Gastrocnemius medialis (tissue), 4 donors: ENCODE measurements around the gene CERS1. TPM values are rescaled to one million over a fixed set of nuclear protein-coding genes. Genes with fewer than 3 reads are reported as not detected.
A peak's percentile ranks its signal among the peaks of the same experiment; 100 is the strongest.

ENCODE experiments used
- ATAC-seq, 2 donors: fragments of 150-250 bp; one replicate each; pipeline ENCODE4 v1.9.1; 2016
- DNase-seq, 2 donors: peaks; one replicate each; pipeline ENCODE4 v3.0.0-alpha.2; 2019
- H3K27ac ChIP-seq, 4 donors: fragments of 200-600 bp; sonication (generic); 1 replicate in 1 of 4; 2 replicates in 3 of 4; pipeline ENCODE4 v1.5.1; 2016 to 2018; ENCODE audit warnings: mild to moderate bottlenecking in 2 of 4, moderate library complexity in 1 of 4
- H3K27me3 ChIP-seq, 3 donors: fragments of 200-600 bp; sonication (generic) in 2 of 3; 1 replicate in 1 of 3; 2 replicates in 2 of 3; pipeline versions ENCODE4 v1.5.1 to v1.6.0; 2016 to 2019; ENCODE audit warnings: mild to moderate bottlenecking in 1 of 3, moderate library complexity in 1 of 3
- H3K36me3 ChIP-seq, 2 donors: fragments of 200-600 bp; sonication (generic) in 1 of 2; one replicate each; pipeline ENCODE4 v1.5.1; 2017 to 2018
- H3K4me1 ChIP-seq, 2 donors: fragments of 200-600 bp; sonication (generic) in 1 of 2; one replicate each; pipeline ENCODE4 v1.5.1; 2016 to 2017; ENCODE audit warnings: mild to moderate bottlenecking in 2 of 2
- H3K4me3 ChIP-seq, 4 donors: fragments of 200-600 bp; sonication (generic) in 3 of 4; 1 replicate in 1 of 4; 2 replicates in 3 of 4; pipeline ENCODE4 v1.5.1; 2016 to 2019; ENCODE audit warnings: mild to moderate bottlenecking in 2 of 4
- H3K9me3 ChIP-seq, 3 donors: fragments of 200-600 bp; sonication (generic) in 2 of 3; 1 replicate in 1 of 3; 2 replicates in 2 of 3; pipeline ENCODE4 v1.5.1; 2016 to 2019
- CTCF ChIP-seq, 5 experiments: fragments of 450-650 bp in 3 of 5; fragments of 200-600 bp in 2 of 5; sonication (generic) in 2 of 5; IDR thresholded peaks in 4 of 5; conservative IDR thresholded peaks in 1 of 5; 1 replicate in 4 of 5; 2 replicates in 1 of 5; pipeline ENCODE4 v1.5.1; 2016 to 2019; ENCODE audit warnings: antibody characterized with exemption in 5 of 5, mild to moderate bottlenecking in 3 of 5, moderate library complexity in 3 of 5
- POLR2A ChIP-seq, 2 donors: fragments of 450-650 bp; IDR thresholded peaks; one replicate each; pipeline ENCODE4 v1.6.1; 2017; ENCODE audit warnings: antibody characterized with exemption in 2 of 2, mild to moderate bottlenecking in 2 of 2, moderate library complexity in 2 of 2
- in situ Hi-C, 4 donors: fragments of 200-750 bp; cut with MboI; loops; one replicate each; pipeline versions ENCODE4 v1.15.0 to v1.8.0; 2017; ENCODE audit warnings: low sequenced_read_pairs in 4 of 4
- intact Hi-C: fragments of 100-400 bp; cut with DNase I; formaldehyde crosslinking; loops from one replicate; pipeline ENCODE4 v1.15.1; 2023; ENCODE audit warnings: low total_unique reads
- total RNA-seq, 4 donors: library from RNA; depleted of rRNA; stranded (reverse); fragments of >200 nt; gene quantifications; one replicate each; pipeline versions ENCODE4 v1.1.0 to v1.2.3, GENCODE V29; 2016

The CERS1 gene
- total RNA-seq, 4 donors from 2014 or later, result 1.1 to 6.9 (median 3.3) TPM

DNA sequence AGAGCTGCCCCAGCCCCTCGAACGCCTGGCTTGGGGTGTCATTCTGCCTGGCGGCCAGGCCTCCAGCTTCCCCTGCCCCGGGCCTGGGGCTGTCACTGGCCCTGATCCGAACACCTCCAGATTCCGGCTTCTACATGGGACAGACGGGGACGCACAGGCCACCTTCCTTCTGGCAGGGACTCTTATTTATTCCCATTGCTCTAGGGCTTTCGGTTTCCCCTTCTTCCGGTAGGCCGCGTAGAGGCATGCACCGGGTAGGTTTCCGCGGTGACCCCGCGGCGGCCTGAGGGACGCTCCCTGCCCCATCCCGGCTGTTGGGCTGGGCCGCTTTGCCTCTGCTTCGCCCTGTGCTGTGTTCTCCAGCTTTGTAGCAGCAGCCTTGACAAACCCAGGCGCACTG, 28.2 kb downstream of the CERS1 start:
- intact Hi-C loops, result no loop called here
- ATAC-seq, result no peak
- in situ Hi-C loops, result no loop called here
- H3K9me3 ChIP-seq, result no peaks in the 10 kb centered on the region
- no peak overlapping the region for H3K4me3 ChIP-seq
- no peak overlapping the region for H3K27ac ChIP-seq
- no peak for TF ChIP-seq POLR2A (IDR thresholded peaks at IDR 0.05)
- no peak for TF ChIP-seq CTCF (IDR thresholded peaks at IDR 0.05 in 4 of 5, conservative IDR thresholded peaks at IDR 0.05 in 1 of 5)
- peaks cover 0 to 47% of the 10 kb centered on the region in 2 donors for H3K36me3 ChIP-seq
- H3K27me3 ChIP-seq, result no peaks in the 10 kb centered on the region
- peaks cover 0 to 4% of the 10 kb centered on the region in 2 donors for H3K4me1 ChIP-seq
- DNase-seq, result no peak

- Histone ChIP-seq H3K36me3 (peaks cover 0 to 52% of the 10 kb centered on the region in 2 donors), H3K27ac (no peak overlapping the region), H3K9me3 (no peaks in the 10 kb centered on the region), H3K4me1 (peaks cover 0 to 4% of the 10 kb centered on the region in 2 donors), H3K4me3 (no peak overlapping the region), H3K27me3 (no peaks in the 10 kb centered on the region)
- in situ Hi-C loops (no loop called here), intact Hi-C loops (no loop called here)
- ATAC-seq (no peak), DNase-seq (no peak)
- TF ChIP-seq POLR2A (IDR thresholded peaks at IDR 0.05), result no peak
- no peak for TF ChIP-seq CTCF (IDR thresholded peaks at IDR 0.05 in 4 of 5, conservative IDR thresholded peaks at IDR 0.05 in 1 of 5)
Measured at GRCh38 chr19:18867199-18867598, 28.8 kb downstream of the CERS1 start.

DNA sequence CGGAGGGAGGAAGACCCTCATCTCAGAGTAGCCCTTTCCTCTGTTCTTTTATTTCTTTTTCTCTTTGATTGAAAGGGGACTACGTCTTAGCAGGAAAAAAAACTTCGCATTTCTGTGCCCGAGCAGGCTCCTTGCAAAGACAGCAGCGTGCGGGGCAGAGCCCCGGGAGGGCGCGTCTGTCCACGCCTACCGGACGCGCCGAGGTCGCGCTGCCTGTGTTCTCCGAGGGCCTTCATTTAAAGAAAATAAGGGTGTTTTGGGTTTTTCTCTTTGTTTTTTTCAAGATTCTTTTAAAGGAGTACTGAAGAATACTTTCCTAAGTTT, 29.2 kb downstream of the CERS1 start:
- ATAC-seq (peak in 1 of 2 donors; percentile 10), DNase-seq (no peak)
- Histone ChIP-seq H3K27me3 (no peaks in the 10 kb centered on the region), H3K4me3 (no peak overlapping the region), H3K36me3 (peaks cover 0 to 57% of the 10 kb centered on the region in 2 donors), H3K4me1 (peaks cover 0 to 4% of the 10 kb centered on the region in 2 donors), H3K27ac (no peak overlapping the region), H3K9me3 (no peaks in the 10 kb centered on the region)
- in situ Hi-C loops, result no loop called here
- TF ChIP-seq POLR2A (IDR thresholded peaks at IDR 0.05) (no peak), CTCF (IDR thresholded peaks at IDR 0.05 in 4 of 5, conservative IDR thresholded peaks at IDR 0.05 in 1 of 5) (peak in 4 of 5 experiments; percentile 0 to 28 (median 10))
- intact Hi-C loops, result no loop called here

DNA sequence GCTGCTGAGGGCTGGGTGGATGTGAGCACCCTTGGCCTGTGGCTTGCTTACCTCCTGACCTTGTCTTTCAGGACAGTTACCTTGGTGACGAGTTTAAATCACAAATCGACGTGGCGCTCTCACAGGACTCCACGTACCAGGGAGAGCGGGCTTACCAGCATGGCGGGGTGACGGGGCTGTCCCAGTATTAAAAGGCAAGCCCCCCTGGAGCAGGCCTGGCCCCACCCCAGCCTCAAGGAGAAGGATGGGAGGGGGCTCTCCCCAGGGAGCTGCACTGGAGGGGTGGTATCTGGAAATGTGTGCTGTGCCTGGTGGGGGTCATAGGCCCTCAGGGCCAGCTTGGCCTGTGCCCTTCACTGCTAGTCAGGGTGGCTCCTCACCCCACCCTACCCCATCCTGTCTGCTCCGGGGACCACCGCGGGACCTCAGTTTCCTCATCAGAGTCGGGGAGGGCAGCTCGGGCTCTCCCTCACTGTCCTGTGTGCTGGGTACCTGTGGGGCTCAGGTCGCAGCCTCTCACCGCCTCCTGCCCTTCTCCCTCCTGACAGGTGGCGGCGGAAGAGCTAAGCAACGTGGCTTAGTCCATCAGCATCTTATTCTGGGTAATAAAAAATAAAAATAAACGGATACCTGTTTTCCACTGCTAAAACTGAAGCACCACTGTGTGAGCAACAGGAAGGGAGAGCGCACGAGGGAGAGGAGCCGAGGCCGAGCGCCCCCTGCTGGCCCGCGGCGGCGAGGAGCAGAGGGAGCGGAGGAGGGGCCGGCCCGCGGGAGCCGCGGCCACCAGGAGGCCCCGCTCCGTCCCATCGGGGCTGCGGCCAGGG, 29.8 kb downstream of the CERS1 start:
- Histone ChIP-seq H3K4me1 (peaks cover 0 to 4% of the 10 kb centered on the region in 2 donors), H3K4me3 (no peak overlapping the region), H3K27me3 (no peaks in the 10 kb centered on the region), H3K27ac (no peak overlapping the region), H3K36me3 (peaks cover 0 to 63% of the 10 kb centered on the region in 2 donors), H3K9me3 (no peaks in the 10 kb centered on the region)
- intact Hi-C loops, result no loop called here
- in situ Hi-C loops, result no loop called here
- ATAC-seq (peak; percentile 83 to 84), DNase-seq (peak in 1 of 2 donors; percentile 56)
- TF ChIP-seq CTCF (IDR thresholded peaks at IDR 0.05 in 4 of 5, conservative IDR thresholded peaks at IDR 0.05 in 1 of 5) (peak; percentile 82 to 96 (median 92)), POLR2A (IDR thresholded peaks at IDR 0.05) (no peak)
